Measurements from ENCODE around the gene RASL10B.

DNA sequence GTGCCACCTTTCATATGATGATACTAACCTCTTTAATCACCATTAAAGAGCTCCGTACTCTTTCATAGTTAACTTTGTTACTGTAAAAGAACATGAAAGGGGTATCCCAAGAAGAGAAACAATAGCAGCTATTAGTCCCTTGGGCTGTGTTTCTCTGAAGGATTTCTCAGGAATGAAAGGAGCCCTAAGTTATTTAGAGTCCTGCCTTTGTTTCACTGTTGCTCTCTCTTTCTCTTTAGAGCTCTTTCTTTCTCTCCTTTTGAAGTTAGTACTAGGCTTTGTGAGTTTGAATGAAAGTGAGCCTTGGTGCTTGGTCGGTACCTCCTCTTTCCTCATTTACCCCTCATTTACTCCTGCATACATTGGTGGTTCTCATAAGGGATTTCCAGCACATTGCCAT is 20.5 kb upstream of the RASL10B start:
- no peak for TF ChIP-seq EZH2 (IDR thresholded peaks at IDR 0.05; ENCODE audit: insufficient read depth, poor library complexity, severe bottlenecking)
- no peak for TF ChIP-seq EZH2phosphoT487 (IDR thresholded peaks at IDR 0.05; ENCODE audit: insufficient read depth, low read depth)
